Measurements from ENCODE around the gene CIRBP. TPM values are rescaled to one million over a fixed set of nuclear protein-coding genes. Genes with fewer than 3 reads are reported as not detected.

CIRBP gene
- total and polyA plus RNA-seq, 2 of the 13 experiments (the other 11 are each of a cell fraction or from before 2014, with no cell fraction given), result 133 to 140 TPM

GRCh38 chr19:1264801-1265614 lies 4.1 kb upstream of the CIRBP start (continued):
- TF ChIP-seq RNF219 (CRISPR knock-in tag; IDR thresholded peaks at IDR 0.05) (no peak), NR2F1 (CRISPR knock-in tag; IDR thresholded peaks at IDR 0.05) (peak; percentile 58 to 67; a peak in 2 of 4 replicates), ATF6 (CRISPR knock-in tag; conservative IDR thresholded peaks at IDR 0.05) (no peak), ZNF724P (CRISPR knock-in tag; IDR thresholded peaks at IDR 0.05; ENCODE audit: borderline replicate concordance) (0 out of 2 replicates have a peak, but pooled peaks have one; percentile 57), ZFYVE20 (CRISPR knock-in tag; IDR thresholded peaks at IDR 0.05; ENCODE audit: borderline replicate concordance, low read depth) (0 out of 2 replicates have a peak, but pooled peaks have one; percentile 19), ZNF780A (CRISPR knock-in tag; IDR thresholded peaks at IDR 0.05) (no peak; the same call in 1 of the 2 replicates), ZNF383 (CRISPR knock-in tag; IDR thresholded peaks at IDR 0.05; ENCODE audit: borderline replicate concordance) (no peak), ZNF263 (CRISPR knock-in tag; IDR thresholded peaks at IDR 0.05) (no peak; the same call in 1 of the 2 replicates), KLF16 (CRISPR knock-in tag; IDR thresholded peaks at IDR 0.05) (0 out of 4 replicates have a peak, but pooled peaks of 1 of the 2 experiments have one; percentile 53), NFIB (CRISPR knock-in tag; IDR thresholded peaks at IDR 0.05; ENCODE audit: borderline replicate concordance) (no peak), ZBTB38 (CRISPR knock-in tag; IDR thresholded peaks at IDR 0.05) (0 out of 2 replicates have a peak, but pooled peaks have one; percentile 37), ZNF784 (CRISPR knock-in tag; IDR thresholded peaks at IDR 0.05; ENCODE audit: borderline replicate concordance) (no peak), RFXAP (CRISPR knock-in tag; IDR thresholded peaks at IDR 0.05; ENCODE audit: borderline replicate concordance) (no peak), HIVEP1 (CRISPR knock-in tag; IDR thresholded peaks at IDR 0.05) (peak; percentile 95), POLR2G (IDR thresholded peaks at IDR 0.05; ENCODE audit: low read depth, low read length) (no peak), CBFB (CRISPR knock-in tag; IDR thresholded peaks at IDR 0.05) (0 out of 2 replicates have a peak, but pooled peaks have one; percentile 30), RARA (CRISPR knock-in tag; IDR thresholded peaks at IDR 0.05) (peak; percentile 91), KDM2A (CRISPR knock-in tag; IDR thresholded peaks at IDR 0.05; ENCODE audit: borderline replicate concordance, low read depth) (peak; percentile 62; the same call in 1 of the 2 replicates), ELF3 (CRISPR knock-in tag; IDR thresholded peaks at IDR 0.05) (peak; percentile 64), ZNF777 (CRISPR knock-in tag; IDR thresholded peaks at IDR 0.05) (no peak), ZFP62 (CRISPR knock-in tag; IDR thresholded peaks at IDR 0.05) (no peak), NONO (IDR thresholded peaks at IDR 0.05) (no peak), NONO (CRISPR knock-in tag; conservative IDR thresholded peaks at IDR 0.05) (peak; percentile 89), ZNF703 (CRISPR knock-in tag; IDR thresholded peaks at IDR 0.05; ENCODE audit: borderline replicate concordance) (no peak), ZNF598 (CRISPR knock-in tag; IDR thresholded peaks at IDR 0.05; ENCODE audit: borderline replicate concordance) (no peak)

Data from HepG2 (cell line).